Keratinocyte (primary cell): ENCODE data around the gene RNF141. TPM values are rescaled to one million over a fixed set of nuclear protein-coding genes. Genes with fewer than 3 reads are reported as not detected.

Source experiments
- DNase-seq: peaks from one replicate; pipeline ENCODE4 v3.0.0-alpha.2; 2011; ENCODE audit warnings: low read depth, missing footprints, low spot score
- FAIRE-seq: peaks from 2 replicates; lab custom pipeline; 2011; peaks lifted over from hg19 to GRCh38; lab: Jason Lieb, UNC
- H2AFZ ChIP-seq: 2 replicates; pipeline ENCODE4 v1.6.0; 2012; ENCODE audit warnings: low read length, control low read depth, inconsistent platforms; ENCODE audit not compliant: control insufficient read depth
- H3K27ac ChIP-seq: 2 replicates; pipeline ENCODE4 v1.5.1; 2011; ENCODE audit warnings: low read length; ENCODE audit not compliant: control insufficient read depth, insufficient read depth
- H3K27me3 ChIP-seq: 3 replicates; pipeline ENCODE4 v1.6.0; 2011; ENCODE audit warnings: low read length; ENCODE audit not compliant: control insufficient read depth, insufficient read depth; ENCODE audit errors: extremely low read depth
- H3K36me3 ChIP-seq, 2 experiments: 2 replicates in 1 of 2; 3 replicates in 1 of 2; pipeline ENCODE4 v1.5.1; 2011; ENCODE audit warnings: low read length in 2 of 2, mild to moderate bottlenecking in 1 of 2; ENCODE audit not compliant: control insufficient read depth in 2 of 2, insufficient read depth in 2 of 2; ENCODE audit errors: extremely low read depth in 1 of 2
- H3K4me1 ChIP-seq: 3 replicates; pipeline ENCODE4 v1.5.1; 2011; ENCODE audit warnings: low read length; ENCODE audit not compliant: control insufficient read depth, insufficient read depth; ENCODE audit errors: extremely low read depth
- H3K4me2 ChIP-seq: 3 replicates; pipeline ENCODE4 v1.6.0; 2011; ENCODE audit warnings: low read depth, low read length; ENCODE audit not compliant: control insufficient read depth, insufficient read depth; ENCODE audit errors: extremely low read depth
- H3K4me3 ChIP-seq, 3 experiments: fragments of 200-600 bp in 1 of 3; sonication (generic) in 1 of 3; 2 replicates in 2 of 3; 3 replicates in 1 of 3; pipeline ENCODE4 v1.5.1; 2011 to 2016; ENCODE audit warnings: low read length in 3 of 3, mild to moderate bottlenecking in 3 of 3, control low read depth in 2 of 3, inconsistent platforms in 1 of 3, low read depth in 1 of 3, mixed read lengths in 1 of 3, mixed run types in 1 of 3, moderate library complexity in 1 of 3; ENCODE audit not compliant: control insufficient read depth in 2 of 3, insufficient read depth in 2 of 3; ENCODE audit errors: extremely low read depth in 1 of 3
- H3K79me2 ChIP-seq: 2 replicates; pipeline ENCODE4 v1.6.0; 2012; ENCODE audit warnings: low read length; ENCODE audit not compliant: control insufficient read depth, insufficient read depth
- H3K9ac ChIP-seq: 3 replicates; pipeline ENCODE4 v1.6.0; 2011; ENCODE audit warnings: low read length; ENCODE audit not compliant: control insufficient read depth, insufficient read depth; ENCODE audit errors: extremely low read depth
- H3K9me1 ChIP-seq: 3 replicates; pipeline ENCODE4 v1.6.0; 2011; ENCODE audit warnings: low read length; ENCODE audit not compliant: control insufficient read depth, insufficient read depth; ENCODE audit errors: extremely low read depth
- H3K9me3 ChIP-seq: 2 replicates; pipeline ENCODE4 v1.5.1; 2012; ENCODE audit warnings: low read depth, low read length; ENCODE audit not compliant: control insufficient read depth
- H4K20me1 ChIP-seq: 3 replicates; pipeline ENCODE4 v1.6.0; 2011; ENCODE audit warnings: low read length; ENCODE audit not compliant: control insufficient read depth, insufficient read depth; ENCODE audit errors: extremely low read depth
- CTCF ChIP-seq, 3 experiments: IDR thresholded peaks in 1 of 3; conservative IDR thresholded peaks in 1 of 3; optimal IDR thresholded peaks in 1 of 3; 2 replicates in 2 of 3; 3 replicates in 1 of 3; pipeline versions ENCODE3 to v1.5.1; 2011; ENCODE audit warnings: low read length in 3 of 3, mild to moderate bottlenecking in 3 of 3, moderate library complexity in 2 of 3, control low read depth in 1 of 3, inconsistent platforms in 1 of 3; ENCODE audit not compliant: insufficient read depth in 2 of 3; ENCODE audit errors: extremely low read depth in 1 of 3
- EZH2 ChIP-seq: IDR thresholded peaks from one replicate; pipeline ENCODE4 v1.6.1; 2012; ENCODE audit warnings: inconsistent platforms, mild to moderate bottlenecking, low read length, moderate library complexity
- dilution Hi-C: fragments of 300-500 bp; cut with MboI; formaldehyde crosslinking; loops from one replicate; pipeline ENCODE4 v1.7.0; 2020; ENCODE audit warnings: low sequenced_read_pairs; ENCODE audit not compliant: extremely low pct_ligation_motif_present
- polyA plus RNA-seq, 5 experiments: library from polyadenylated mRNA; depleted of rRNA in 3 of 5; stranded (reverse) in 3 of 5; stranded (forward) in 1 of 5; unstranded in 1 of 5; fragments of >200 nt; gene quantifications; 1 replicate in 1 of 5; 2 replicates in 3 of 5; 3 replicates in 1 of 5; pipeline versions ENCODE4 v1.2.1 to v1.2.3, GENCODE V29; 2011 to 2012; ENCODE audit warnings: missing spikeins in 2 of 5, low read depth in 1 of 5, low replicate concordance in 1 of 5

RNF141 gene
- polyA plus RNA-seq, 1 donor (not counting 4 experiments of a cell fraction or from before 2014, with no cell fraction given), result 59.1 TPM

- Histone ChIP-seq H3K9me1 (no peaks in the 10 kb centered on the region), H3K9me3 (no peaks in the 10 kb centered on the region), H2AFZ (peak overlapping the region; percentile 72), H3K36me3 (peaks cover 0 to 6% of the 10 kb centered on the region in 2 experiments), H3K79me2 (no peaks in the 10 kb centered on the region), H3K4me3 (peak overlapping the region in 2 of 3 experiments; percentile 12 to 13), H3K27me3 (no peaks in the 10 kb centered on the region), H4K20me1 (no peaks in the 10 kb centered on the region), H3K4me2 (peak overlapping the region; percentile 69), H3K4me1 (peaks cover 34% of the 10 kb centered on the region), H3K27ac (peak overlapping the region; percentile 73), H3K9ac (peak overlapping the region; percentile 45)
- DNase-seq (peak; percentile 38), FAIRE-seq (peak; percentile 90)
- TF ChIP-seq CTCF (optimal IDR thresholded peaks at IDR 0.05 in 1 of 3, IDR thresholded peaks at IDR 0.05 in 1 of 3, conservative IDR thresholded peaks at IDR 0.05 in 1 of 3; ENCODE audit: extremely low read depth in 1 of 3, insufficient read depth in 2 of 3, low read length in 3 of 3) (no peak), EZH2 (no peak)
- dilution Hi-C loops, result no loop called here
These were observed 13.7 kb downstream of the RNF141 start for GRCh38 chr11:10526974-10527918.

DNA sequence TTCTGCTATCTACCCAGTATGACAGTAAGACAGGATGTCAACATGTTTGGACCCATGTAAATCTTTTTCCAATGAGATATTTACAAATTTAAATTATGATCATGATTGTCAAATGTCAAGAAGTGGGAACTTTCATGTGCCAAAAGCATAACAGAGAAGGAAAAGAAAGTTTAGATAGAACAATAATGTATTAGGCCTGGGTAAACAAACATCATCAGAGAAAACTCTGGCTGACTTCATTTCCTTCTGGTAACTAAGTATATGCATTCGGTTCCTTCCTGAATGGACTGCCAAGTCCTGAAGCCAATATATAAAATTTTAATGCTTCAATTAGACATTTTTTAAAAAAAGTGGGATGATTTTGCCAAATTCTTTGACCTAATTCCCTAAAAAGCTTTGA, 16.5 kb downstream of the RNF141 start:
- Histone ChIP-seq H3K4me1 (peaks cover 47% of the 10 kb centered on the region), H3K9me3 (no peaks in the 10 kb centered on the region), H3K27me3 (no peaks in the 10 kb centered on the region), H3K27ac (no peak overlapping the region), H3K9me1 (no peaks in the 10 kb centered on the region), H4K20me1 (no peaks in the 10 kb centered on the region), H3K9ac (no peak overlapping the region), H3K36me3 (peaks cover 2 to 9% of the 10 kb centered on the region in 2 experiments), H3K4me2 (no peak overlapping the region), H2AFZ (no peak overlapping the region), H3K79me2 (no peaks in the 10 kb centered on the region), H3K4me3 (no peak overlapping the region)
- dilution Hi-C loops, result loop anchor here (25.0 kb wide), 1 partner anchor 213 kb away; no protein-coding TSS in a partner anchor
- FAIRE-seq, result no peak
- no peak for DNase-seq
- TF ChIP-seq CTCF (optimal IDR thresholded peaks at IDR 0.05 in 1 of 3, IDR thresholded peaks at IDR 0.05 in 1 of 3, conservative IDR thresholded peaks at IDR 0.05 in 1 of 3; ENCODE audit: extremely low read depth in 1 of 3, insufficient read depth in 2 of 3, low read length in 3 of 3) (no peak), EZH2 (no peak)
